Dendritic cell treated with granulocyte-macrophage colony-stimulating factor and Interleukin-4, amounts not matched to agents 40 ng/mL and 50 ng/mL, for 4 days (primary cell): ENCODE measurements around the gene PRR33.
A peak's percentile ranks its signal among the peaks of the same experiment; 100 is the strongest.

Experiments
- H3K27ac Mint-ChIP-seq: one replicate; pipeline ENCODE4 v1.8.0; 2022; ENCODE audit warnings: mild to moderate bottlenecking, mixed read lengths
- H3K27me3 Mint-ChIP-seq: one replicate; pipeline ENCODE4 v1.8.0; 2022; ENCODE audit warnings: mild to moderate bottlenecking, mixed read lengths
- H3K36me3 Mint-ChIP-seq: one replicate; pipeline ENCODE4 v1.8.0; 2022; ENCODE audit warnings: low read depth, mixed read lengths
- H3K4me1 Mint-ChIP-seq: one replicate; pipeline ENCODE4 v1.8.0; 2022; ENCODE audit warnings: low read depth, mixed read lengths
- H3K4me3 Mint-ChIP-seq: one replicate; pipeline ENCODE4 v1.8.0; 2022; ENCODE audit warnings: mild to moderate bottlenecking, moderate library complexity, mixed read lengths
- H3K9me3 Mint-ChIP-seq: one replicate; pipeline ENCODE4 v1.8.0; 2022; ENCODE audit warnings: mixed read lengths
- intact Hi-C: fragments of 100-400 bp; cut with micrococcal nuclease; formaldehyde crosslinking; loops from one replicate; pipeline ENCODE4 v1.15.0; 2022

PRR33 gene

DNA sequence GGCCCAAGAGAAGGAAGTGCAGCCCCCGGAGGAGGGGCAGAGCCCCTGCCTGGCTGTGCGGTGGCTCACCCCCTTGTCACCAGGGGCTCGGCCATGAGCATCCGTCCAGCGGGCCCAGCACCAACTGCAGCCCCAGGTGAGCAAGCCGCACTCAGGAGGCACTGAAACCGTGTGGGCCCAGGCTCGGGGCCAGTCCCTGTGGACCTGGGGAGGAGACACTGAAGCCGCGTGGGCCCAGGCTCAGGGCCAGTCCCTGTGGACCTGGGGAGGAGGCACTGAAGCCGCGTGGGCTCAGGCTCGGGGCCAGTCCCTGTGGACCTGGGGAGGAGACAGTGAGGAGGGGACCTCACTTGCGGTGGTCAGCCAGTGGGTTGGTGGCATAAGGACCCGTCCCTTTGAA is 24.9 kb downstream of the PRR33 start:
- Mint-ChIP-seq H3K9me3 (no peaks in the 10 kb centered on the region), H3K36me3 (no peaks in the 10 kb centered on the region), H3K27ac (no peak overlapping the region), H3K4me1 (peaks cover 42% of the 10 kb centered on the region), H3K4me3 (no peak overlapping the region), H3K27me3 (peaks cover 3% of the 10 kb centered on the region)
- intact Hi-C loops, result no loop called here

DNA sequence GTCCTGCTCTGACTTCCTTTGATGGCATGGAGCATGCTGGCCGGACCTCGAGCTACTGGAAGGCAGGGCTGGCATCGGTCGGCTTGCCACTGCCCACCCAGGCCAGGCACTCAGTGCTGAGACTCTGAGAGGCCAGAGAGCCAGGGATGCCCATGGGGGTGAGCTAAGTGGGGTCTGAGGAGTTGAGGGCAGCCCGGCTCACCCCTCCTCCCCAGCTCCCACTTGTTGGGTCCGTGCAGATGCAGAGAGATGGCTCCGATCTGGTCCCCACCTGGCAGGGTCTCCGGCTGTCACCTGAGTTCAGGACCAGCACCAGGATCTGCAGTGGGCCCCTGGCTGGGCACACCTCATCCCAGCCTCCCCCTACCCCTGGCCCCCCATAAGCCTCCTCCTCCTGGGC is 25.5 kb downstream of the PRR33 start:
- Mint-ChIP-seq H3K36me3 (no peaks in the 10 kb centered on the region), H3K4me3 (no peak overlapping the region), H3K27ac (no peak overlapping the region), H3K9me3 (no peaks in the 10 kb centered on the region), H3K27me3 (peaks cover 3% of the 10 kb centered on the region), H3K4me1 (peaks cover 36% of the 10 kb centered on the region)
- intact Hi-C loops, result no loop called here

DNA sequence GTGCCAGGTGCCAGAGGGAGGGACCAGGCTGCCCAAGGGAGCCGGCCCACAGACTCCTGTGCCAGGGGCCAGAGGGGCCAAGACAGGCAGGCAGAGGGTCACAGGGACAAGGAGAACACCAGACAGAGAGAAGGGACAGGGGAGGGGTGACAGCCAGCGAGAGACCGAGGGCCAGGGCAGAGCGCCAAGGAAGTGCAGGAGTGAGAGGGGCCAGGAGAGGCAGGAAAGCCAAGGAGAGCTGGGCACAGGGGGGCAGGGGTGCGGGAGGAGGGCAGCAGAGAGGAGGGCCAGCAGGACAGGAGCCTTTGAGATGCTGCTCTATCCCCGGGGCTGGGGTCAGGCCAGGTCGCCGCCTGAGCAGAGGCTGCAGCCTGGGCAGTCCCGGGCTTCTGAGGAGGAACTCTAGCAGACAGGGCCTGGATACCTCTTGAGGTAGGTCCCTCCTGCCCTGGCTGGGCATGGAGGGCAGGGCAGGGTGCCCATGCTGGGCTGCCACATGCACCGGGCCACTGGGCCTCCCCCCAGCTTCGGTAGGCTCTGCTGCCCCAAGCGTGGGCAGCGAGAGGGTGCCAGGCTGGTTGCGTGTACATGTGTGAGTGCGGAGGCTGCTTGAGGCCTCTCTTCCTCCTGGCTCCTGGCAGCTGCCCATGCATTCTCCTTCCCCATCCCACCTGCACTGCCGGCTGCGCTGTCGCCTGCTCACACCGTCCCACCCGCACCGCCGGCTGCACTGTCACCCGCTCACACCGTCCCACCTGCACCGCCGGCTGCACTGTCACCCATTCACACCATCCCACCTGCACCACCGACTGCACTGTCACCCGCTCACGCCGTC is 26.6 kb downstream of the PRR33 start:
- H3K27me3 Mint-ChIP-seq, result peaks cover 3% of the 10 kb centered on the region
- H3K27ac Mint-ChIP-seq, result peak overlapping the region; percentile 85
- H3K9me3 Mint-ChIP-seq, result no peaks in the 10 kb centered on the region
- H3K4me3 Mint-ChIP-seq, result peak overlapping the region; percentile 18
- no peaks in the 10 kb centered on the region for H3K36me3 Mint-ChIP-seq
- peaks cover 25% of the 10 kb centered on the region for H3K4me1 Mint-ChIP-seq
- intact Hi-C loops, result no loop called here

DNA sequence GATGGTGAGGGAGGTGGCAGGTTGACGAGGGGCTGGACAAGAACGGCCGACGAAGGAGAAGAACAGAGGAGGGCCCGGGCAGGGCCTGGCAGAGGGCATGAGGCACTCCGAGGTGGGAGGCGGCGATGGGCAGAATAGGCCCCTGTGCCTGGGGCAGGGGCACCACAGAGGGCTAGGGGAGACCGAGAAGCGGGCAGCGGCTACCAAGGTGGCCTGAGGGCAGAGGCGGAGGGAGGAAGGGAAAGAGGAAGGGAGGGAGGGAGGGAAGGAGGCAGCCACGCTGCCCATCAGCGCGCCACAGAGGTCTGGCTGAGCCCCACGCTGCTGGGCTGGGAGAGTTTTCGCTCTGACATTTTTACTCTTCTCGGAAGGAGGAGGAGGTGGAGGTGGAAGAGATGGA is 27.5 kb downstream of the PRR33 start:
- peaks cover 16% of the 10 kb centered on the region for H3K4me1 Mint-ChIP-seq
- no peaks in the 10 kb centered on the region for H3K36me3 Mint-ChIP-seq
- peak overlapping the region; percentile 60 for H3K4me3 Mint-ChIP-seq
- H3K27me3 Mint-ChIP-seq, result peaks cover 3% of the 10 kb centered on the region
- H3K27ac Mint-ChIP-seq, result peak overlapping the region; percentile 85
- intact Hi-C loops, result no loop called here
- no peaks in the 10 kb centered on the region for H3K9me3 Mint-ChIP-seq

DNA sequence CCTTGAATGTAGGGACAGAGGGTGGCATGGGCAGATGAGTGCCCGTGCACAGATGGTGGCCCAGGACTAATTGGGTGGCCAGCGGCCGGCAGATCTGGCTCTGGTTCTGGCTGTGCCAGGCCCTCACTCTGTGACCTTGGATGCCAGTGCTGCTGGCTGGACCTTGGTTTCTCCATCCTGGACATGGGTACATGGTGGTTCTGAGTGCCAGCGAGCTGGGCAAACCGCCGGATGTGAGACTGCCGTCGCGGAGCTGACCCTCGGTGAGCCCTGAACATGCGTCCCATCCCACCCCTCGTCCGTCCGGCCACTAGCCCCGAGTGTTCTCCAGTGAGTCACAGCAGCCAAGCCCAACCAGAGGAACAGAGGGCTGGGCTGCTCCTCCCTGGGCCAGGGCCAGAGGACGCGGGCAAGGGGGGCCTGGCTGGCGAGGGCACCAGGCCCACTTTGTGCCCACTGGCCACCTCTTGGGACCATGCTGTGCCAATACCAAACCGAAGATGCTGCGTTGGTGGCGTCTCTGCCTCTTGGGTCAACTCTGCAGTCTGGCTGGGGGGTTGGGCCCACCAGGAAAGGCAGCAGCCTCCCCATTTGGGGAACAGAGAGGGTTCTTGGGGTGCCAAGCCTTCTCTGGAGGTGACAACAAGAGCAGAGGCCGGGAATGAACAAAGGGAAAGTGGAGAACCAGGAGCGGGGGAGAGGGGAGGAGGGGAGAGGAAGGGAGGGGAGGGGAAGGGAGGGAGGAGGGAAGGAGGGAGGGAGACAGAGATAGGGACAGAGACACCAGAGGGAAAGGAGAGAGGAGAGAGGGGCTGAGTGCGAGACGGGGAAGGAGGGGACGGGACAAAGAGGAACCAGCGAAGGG is 28.1 kb downstream of the PRR33 start:
- Mint-ChIP-seq H3K27me3 (no peaks in the 10 kb centered on the region), H3K4me1 (peaks cover 13% of the 10 kb centered on the region), H3K9me3 (no peaks in the 10 kb centered on the region), H3K27ac (peak overlapping the region; percentile 85), H3K36me3 (peaks cover 3% of the 10 kb centered on the region), H3K4me3 (peak overlapping the region; percentile 60)
- intact Hi-C loops, result no loop called here

DNA sequence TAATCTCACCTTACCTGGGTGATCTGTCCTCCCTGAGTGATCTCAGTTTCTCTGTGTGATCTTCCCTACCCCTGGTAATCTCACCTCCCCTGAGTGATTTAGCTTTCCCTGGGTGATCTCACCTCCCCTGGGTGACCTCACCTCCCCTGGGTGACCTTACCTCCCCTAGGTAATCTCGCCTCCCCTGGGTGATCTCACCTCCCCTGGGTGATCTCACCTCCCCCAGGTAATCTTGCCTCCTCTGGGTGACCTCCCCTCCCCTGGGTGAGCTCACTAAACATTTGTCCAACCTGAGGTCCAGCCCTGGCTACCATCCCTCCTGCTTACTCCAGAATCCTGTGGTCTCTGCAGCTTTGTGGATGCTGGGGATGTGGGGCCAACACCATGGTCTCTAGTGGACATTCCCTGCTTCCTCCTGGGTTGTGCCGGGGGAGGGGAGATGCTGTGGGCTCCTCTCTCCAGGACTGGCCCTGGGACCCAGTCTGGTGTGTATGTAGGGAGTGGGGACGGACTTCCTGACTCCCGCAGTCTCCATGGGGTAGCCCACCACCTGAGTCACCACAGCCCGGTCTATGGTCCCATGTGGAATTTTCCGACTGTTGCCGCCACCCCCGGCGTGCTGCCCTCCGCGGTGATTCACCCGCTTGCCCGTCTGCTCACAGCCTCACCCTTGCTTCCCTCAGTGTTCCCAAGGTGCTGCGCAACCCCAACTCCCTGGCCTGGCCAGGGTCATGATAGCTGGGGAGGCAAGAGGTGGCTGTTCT is 28.9 kb downstream of the PRR33 start:
- Mint-ChIP-seq H3K27me3 (no peaks in the 10 kb centered on the region), H3K4me1 (peaks cover 13% of the 10 kb centered on the region), H3K36me3 (peaks cover 11% of the 10 kb centered on the region), H3K27ac (peak overlapping the region; percentile 85), H3K4me3 (peak overlapping the region; percentile 10), H3K9me3 (no peaks in the 10 kb centered on the region)
- intact Hi-C loops, result no loop called here

DNA sequence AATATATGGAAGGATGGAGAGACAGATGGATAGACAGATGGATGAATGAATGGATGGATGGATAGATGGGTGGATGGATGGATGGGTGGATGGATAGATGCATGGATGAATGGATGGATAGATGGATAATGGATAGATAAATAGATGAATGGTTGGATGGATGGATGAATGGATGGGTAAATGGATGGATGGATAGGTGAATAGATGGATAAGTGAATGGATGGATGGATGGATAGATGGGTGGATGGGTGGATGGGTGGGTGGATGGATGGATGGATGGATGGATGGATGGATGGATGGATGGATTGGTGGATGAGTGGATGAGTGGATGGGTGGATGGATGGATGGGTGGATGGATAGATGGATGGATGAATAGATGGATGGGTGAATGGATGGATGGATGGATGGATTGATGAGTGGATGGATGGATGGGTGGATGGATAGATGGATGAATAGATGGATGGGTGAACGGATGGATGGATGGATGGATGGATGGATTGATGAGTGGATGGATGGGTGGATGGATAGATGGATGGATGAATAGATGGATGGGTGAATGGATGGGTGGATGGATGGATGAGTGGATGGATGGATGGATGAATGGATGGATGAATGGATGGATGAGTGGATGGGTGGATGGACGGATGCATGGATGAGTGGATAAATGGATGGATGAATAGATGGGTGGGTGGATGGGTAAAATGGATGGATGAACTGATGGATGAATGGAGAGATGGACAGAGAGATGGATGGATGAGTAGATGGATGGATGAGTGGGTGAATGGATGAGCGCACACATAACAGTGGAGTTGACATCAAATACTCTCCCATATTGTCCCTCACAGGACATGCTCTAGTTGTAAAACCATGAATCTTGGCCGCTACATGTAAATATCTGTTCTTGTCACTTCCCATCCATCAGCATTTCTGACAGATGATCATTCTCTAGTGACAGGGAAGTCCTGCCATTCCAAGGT is 30.0 kb downstream of the PRR33 start:
- peaks cover 11% of the 10 kb centered on the region for H3K36me3 Mint-ChIP-seq
- intact Hi-C loops, result no loop called here
- no peak overlapping the region for H3K27ac Mint-ChIP-seq
- no peaks in the 10 kb centered on the region for H3K9me3 Mint-ChIP-seq
- no peaks in the 10 kb centered on the region for H3K27me3 Mint-ChIP-seq
- peaks cover 21% of the 10 kb centered on the region for H3K4me1 Mint-ChIP-seq
- no peak overlapping the region for H3K4me3 Mint-ChIP-seq

DNA sequence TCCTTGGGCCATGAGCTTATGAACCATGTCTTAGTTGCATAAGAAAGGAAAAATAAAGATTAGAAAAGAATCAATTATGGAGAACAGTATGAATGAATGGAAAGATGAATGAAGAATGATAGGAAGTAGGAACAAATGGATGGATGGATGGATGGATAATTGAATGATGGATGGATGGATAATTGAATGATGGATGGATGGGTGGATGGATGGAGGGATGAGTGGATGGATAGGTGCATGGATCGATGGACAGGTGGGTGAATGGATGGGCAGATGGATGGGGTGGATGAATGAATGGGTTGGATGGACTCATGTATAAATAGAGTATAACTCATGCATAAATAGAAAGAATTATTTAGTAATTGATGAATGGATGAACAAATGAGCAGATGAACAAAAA is 31.6 kb downstream of the PRR33 start:
- H3K9me3 Mint-ChIP-seq, result no peaks in the 10 kb centered on the region
- intact Hi-C loops, result no loop called here
- no peak overlapping the region for H3K4me3 Mint-ChIP-seq
- peaks cover 25% of the 10 kb centered on the region for H3K36me3 Mint-ChIP-seq
- H3K27ac Mint-ChIP-seq, result no peak overlapping the region
- peaks cover 36% of the 10 kb centered on the region for H3K4me1 Mint-ChIP-seq
- no peaks in the 10 kb centered on the region for H3K27me3 Mint-ChIP-seq

DNA sequence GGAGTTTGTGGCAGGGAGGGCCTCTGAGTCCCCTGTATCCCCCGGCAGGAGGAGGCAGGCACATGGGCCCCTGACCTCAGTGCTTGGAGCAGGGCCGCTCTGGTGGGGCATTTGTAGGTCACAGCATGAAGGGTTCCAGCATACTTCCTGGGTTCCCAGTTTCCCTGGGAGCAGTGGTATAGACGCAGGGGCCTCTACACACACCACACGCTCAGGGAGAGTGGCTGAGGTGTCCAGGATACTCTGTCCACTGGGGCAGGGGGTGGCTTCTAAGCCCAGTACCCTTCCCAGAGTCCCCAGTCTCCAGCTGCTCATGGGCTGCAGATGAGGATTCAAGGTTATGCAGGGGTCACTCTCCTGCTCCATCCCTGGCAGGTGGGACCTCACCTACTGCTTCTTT is 32.7 kb downstream of the PRR33 start:
- H3K4me3 Mint-ChIP-seq, result no peak overlapping the region
- intact Hi-C loops, result no loop called here
- no peak overlapping the region for H3K27ac Mint-ChIP-seq
- no peaks in the 10 kb centered on the region for H3K27me3 Mint-ChIP-seq
- H3K36me3 Mint-ChIP-seq, result peaks cover 35% of the 10 kb centered on the region
- peaks cover 47% of the 10 kb centered on the region for H3K4me1 Mint-ChIP-seq
- H3K9me3 Mint-ChIP-seq, result no peaks in the 10 kb centered on the region

DNA sequence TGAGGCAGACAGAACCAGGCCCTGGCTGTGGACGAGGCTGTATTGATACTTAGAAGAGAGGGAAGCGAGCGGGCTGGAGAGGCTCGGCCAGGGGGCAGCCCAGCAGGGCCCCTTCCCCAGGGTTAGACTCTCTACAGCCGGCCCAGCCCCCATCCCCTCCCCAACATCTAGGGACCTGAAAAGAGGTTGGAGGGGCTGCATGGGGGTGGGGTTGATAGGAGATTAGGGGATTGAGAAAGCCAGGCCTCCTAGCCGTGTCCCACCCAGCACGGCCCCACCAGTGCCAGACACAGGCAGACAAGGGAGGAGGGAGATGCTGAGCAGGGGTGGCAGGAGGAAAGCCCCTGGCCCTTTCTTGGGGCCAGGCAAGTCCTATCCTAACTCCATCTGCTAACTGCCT is 33.1 kb downstream of the PRR33 start:
- Mint-ChIP-seq H3K36me3 (peaks cover 39% of the 10 kb centered on the region), H3K27me3 (no peaks in the 10 kb centered on the region), H3K4me1 (peaks cover 51% of the 10 kb centered on the region), H3K9me3 (no peaks in the 10 kb centered on the region), H3K4me3 (no peak overlapping the region), H3K27ac (no peak overlapping the region)
- intact Hi-C loops, result no loop called here

DNA sequence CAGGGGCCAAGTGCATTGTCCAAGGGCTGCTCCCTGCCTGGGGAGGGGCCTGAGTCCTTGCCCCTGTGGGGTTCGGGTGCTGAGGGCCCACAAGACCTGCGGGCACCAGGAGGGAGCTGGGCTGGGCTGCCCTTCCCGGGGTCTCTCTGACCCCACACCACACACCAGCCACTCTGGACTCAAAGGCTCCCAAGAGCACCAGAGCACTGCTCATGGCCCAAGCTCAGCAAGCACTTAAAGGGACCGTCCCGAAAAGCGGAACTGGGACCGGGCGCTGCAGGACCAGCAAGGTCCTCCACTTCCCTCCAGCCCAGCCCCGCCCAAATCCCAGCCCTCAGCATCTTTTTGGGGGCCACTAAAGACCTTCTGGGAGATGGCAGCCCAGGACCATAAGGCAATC is 33.5 kb downstream of the PRR33 start:
- Mint-ChIP-seq H3K4me3 (peak overlapping the region; percentile 11), H3K36me3 (peaks cover 43% of the 10 kb centered on the region), H3K4me1 (peaks cover 55% of the 10 kb centered on the region), H3K27ac (peak overlapping the region; percentile 57), H3K27me3 (no peaks in the 10 kb centered on the region), H3K9me3 (no peaks in the 10 kb centered on the region)
- intact Hi-C loops, result no loop called here

DNA sequence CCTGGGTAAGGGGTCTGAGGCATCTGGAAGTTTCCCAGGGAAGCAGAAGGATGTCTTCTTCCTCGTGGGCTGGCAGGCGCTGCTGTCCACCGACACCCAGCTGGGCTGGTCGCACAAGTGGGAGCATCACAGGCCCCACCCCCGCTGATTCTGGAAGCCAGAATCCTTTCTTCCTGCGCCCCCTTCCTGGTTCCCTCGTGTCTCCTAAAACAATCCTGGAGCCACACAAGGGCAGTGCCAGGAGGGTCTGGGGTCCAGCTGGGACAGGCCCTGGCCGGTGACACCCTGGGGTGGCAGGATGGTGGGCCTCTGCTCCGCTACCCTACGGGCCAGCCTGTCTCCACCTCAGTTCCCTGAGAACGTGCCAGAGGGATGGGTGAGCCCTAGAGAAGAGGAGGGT is 34.6 kb downstream of the PRR33 start:
- intact Hi-C loops, result no loop called here

More for the DNA sequence above, 34.6 kb downstream of the PRR33 start:
- H3K4me3 Mint-ChIP-seq, result no peak overlapping the region
- H3K4me1 Mint-ChIP-seq, result peaks cover 66% of the 10 kb centered on the region
- peak overlapping the region; percentile 57 for H3K27ac Mint-ChIP-seq
- H3K27me3 Mint-ChIP-seq, result no peaks in the 10 kb centered on the region
- peaks cover 48% of the 10 kb centered on the region for H3K36me3 Mint-ChIP-seq
- no peaks in the 10 kb centered on the region for H3K9me3 Mint-ChIP-seq
